Stimulated activated CD8-positive, alpha-beta memory T cell treated with anti-CD3 and anti-CD28 coated beads, Interleukin-7, amount 100 ng/mL, for 24 hours (primary cell): Measurements from ENCODE around the gene ADCY6.

ENCODE experiments used
- DNase-seq: peaks from one replicate; pipeline ENCODE4 v3.0.0-alpha.2; 2020; ENCODE audit warnings: low read depth

ADCY6 gene

GRCh38 chr12:48788854-48789775, at the start of gene ADCY6:
ADCY6 (minus strand) TSS chr12:48789089; CDS start chr12:48783434, 5,655 bp downstream.
- no peak for DNase-seq

- no peak for DNase-seq
These were observed 49.2 kb upstream of the ADCY6 start for GRCh38 chr12:48838048-48838447.

- no peak for DNase-seq
These were observed 43.6 kb upstream of the ADCY6 start for GRCh38 chr12:48832321-48833060.

GRCh38 chr12:48831257-48831656, 42.4 kb upstream of the ADCY6 start:
- DNase-seq: no peak

- no peak for DNase-seq
These were observed 40.1 kb upstream of the ADCY6 start for GRCh38 chr12:48828841-48829575.

GRCh38 chr12:48828293-48828692, 39.4 kb upstream of the ADCY6 start:
- DNase-seq: no peak

GRCh38 chr12:48827513-48828096, 38.7 kb upstream of the ADCY6 start:
- DNase-seq: no peak

GRCh38 chr12:48827026-48827425, 38.1 kb upstream of the ADCY6 start:
- DNase-seq: no peak

- DNase-seq: no peak
These were observed 37.4 kb upstream of the ADCY6 start for GRCh38 chr12:48826209-48826855.

- no peak for DNase-seq
These were observed 36.0 kb upstream of the ADCY6 start for GRCh38 chr12:48824905-48825304.

GRCh38 chr12:48824112-48824511, 35.2 kb upstream of the ADCY6 start:
- DNase-seq: no peak

GRCh38 chr12:48823281-48823680, 34.4 kb upstream of the ADCY6 start:
- DNase-seq: no peak

- no peak for DNase-seq
These were observed 33.8 kb upstream of the ADCY6 start for GRCh38 chr12:48822711-48823110.

- DNase-seq: no peak
These were observed 33.2 kb upstream of the ADCY6 start for GRCh38 chr12:48822139-48822538.

- DNase-seq: no peak
These were observed 31.3 kb upstream of the ADCY6 start for GRCh38 chr12:48819986-48820725.

GRCh38 chr12:48818831-48819590, 30.1 kb upstream of the ADCY6 start:
- no peak for DNase-seq

GRCh38 chr12:48817873-48818830, 29.3 kb upstream of the ADCY6 start, which contains the start of gene CACNB3:
CACNB3 (plus strand) TSS chr12:48818496; CDS start chr12:48818930, 434 bp downstream.
- peak; percentile 46 for DNase-seq

- DNase-seq: no peak
These were observed 27.4 kb upstream of the ADCY6 start for GRCh38 chr12:48816143-48816854.
